ENCODE measurements around the gene CDH4.

- TF ChIP-seq PATZ1 (tag by site-specific recombination; IDR thresholded peaks at IDR 0.05): no peak
- TF ChIP-seq, protein P1, sequence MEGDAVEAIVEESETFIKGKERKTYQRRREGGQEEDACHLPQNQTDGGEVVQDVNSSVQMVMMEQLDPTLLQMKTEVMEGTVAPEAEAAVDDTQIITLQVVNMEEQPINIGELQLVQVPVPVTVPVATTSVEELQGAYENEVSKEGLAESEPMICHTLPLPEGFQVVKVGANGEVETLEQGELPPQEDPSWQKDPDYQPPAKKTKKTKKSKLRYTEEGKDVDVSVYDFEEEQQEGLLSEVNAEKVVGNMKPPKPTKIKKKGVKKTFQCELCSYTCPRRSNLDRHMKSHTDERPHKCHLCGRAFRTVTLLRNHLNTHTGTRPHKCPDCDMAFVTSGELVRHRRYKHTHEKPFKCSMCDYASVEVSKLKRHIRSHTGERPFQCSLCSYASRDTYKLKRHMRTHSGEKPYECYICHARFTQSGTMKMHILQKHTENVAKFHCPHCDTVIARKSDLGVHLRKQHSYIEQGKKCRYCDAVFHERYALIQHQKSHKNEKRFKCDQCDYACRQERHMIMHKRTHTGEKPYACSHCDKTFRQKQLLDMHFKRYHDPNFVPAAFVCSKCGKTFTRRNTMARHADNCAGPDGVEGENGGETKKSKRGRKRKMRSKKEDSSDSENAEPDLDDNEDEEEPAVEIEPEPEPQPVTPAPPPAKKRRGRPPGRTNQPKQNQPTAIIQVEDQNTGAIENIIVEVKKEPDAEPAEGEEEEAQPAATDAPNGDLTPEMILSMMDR (tag by site-specific recombination; IDR thresholded peaks at IDR 0.05): no peak
- no peak for TF ChIP-seq TRIM28 (IDR thresholded peaks at IDR 0.05; ENCODE audit: borderline replicate concordance, low read length)
- TF ChIP-seq ZNF76 (tag by site-specific recombination; IDR thresholded peaks at IDR 0.05; ENCODE audit: borderline replicate concordance, low read depth): no peak
- no peak for TF ChIP-seq PBX3 (CRISPR knock-in tag; IDR thresholded peaks at IDR 0.05)
- no peak for TF ChIP-seq GLI2 (tag by site-specific recombination; IDR thresholded peaks at IDR 0.05; ENCODE audit: borderline replicate concordance, low read depth)
- TF ChIP-seq PRDM4 (tag by site-specific recombination; IDR thresholded peaks at IDR 0.05): no peak
- no peak for TF ChIP-seq ZNF302 (tag by site-specific recombination; IDR thresholded peaks at IDR 0.05; ENCODE audit: low read depth)
- TF ChIP-seq ZNF768 (tag by site-specific recombination; IDR thresholded peaks at IDR 0.05): no peak
- no peak for TF ChIP-seq ZNF311 (tag by site-specific recombination; IDR thresholded peaks at IDR 0.05; ENCODE audit: borderline replicate concordance)
Measured at GRCh38 chr20:61690150-61690549, 438.1 kb downstream of the CDH4 start.
